Stimulated activated naive B cell treated with anti-CD40 and anti-IgM and Interleukin-4, amounts not matched to agents 10 μg/mL and 1 μg/mL and 100 μg/mL, for 72 hours (primary cell): ENCODE measurements around the gene RBP2.
A peak's percentile ranks its signal among the peaks of the same experiment; 100 is the strongest.

ENCODE experiments used
- ATAC-seq, 2 donors: fragments of 150-1000 bp; cut with Tn5 transposase; replicated peaks; 2 replicates each; pipeline ENCODE4 v1.10.0; 2021; ENCODE audit warnings: moderate library complexity in 1 of 2
- DNase-seq: peaks from one replicate; pipeline ENCODE4 v3.0.0; 2021
- H3K27ac Mint-ChIP-seq: one replicate; pipeline ENCODE4 v1.8.0; 2022; ENCODE audit warnings: mild to moderate bottlenecking, mixed read lengths
- H3K27me3 Mint-ChIP-seq, 2 donors: one replicate each; pipeline ENCODE4 v1.8.0; 2022; ENCODE audit warnings: mixed read lengths in 2 of 2
- H3K36me3 Mint-ChIP-seq, 2 donors: one replicate each; pipeline ENCODE4 v1.8.0; 2022; ENCODE audit warnings: mixed read lengths in 2 of 2, mild to moderate bottlenecking in 1 of 2
- H3K4me1 Mint-ChIP-seq, 2 donors: one replicate each; pipeline ENCODE4 v1.8.0; 2022; ENCODE audit warnings: mixed read lengths in 2 of 2, mild to moderate bottlenecking in 1 of 2
- H3K4me3 Mint-ChIP-seq, 2 donors: one replicate each; pipeline ENCODE4 v1.8.0; 2022; ENCODE audit warnings: mild to moderate bottlenecking in 2 of 2, mixed read lengths in 2 of 2, moderate library complexity in 1 of 2
- H3K9me3 Mint-ChIP-seq, 2 donors: one replicate each; pipeline ENCODE4 v1.8.0; 2022; ENCODE audit warnings: mixed read lengths in 2 of 2, mild to moderate bottlenecking in 1 of 2

Gene RBP2

DNA sequence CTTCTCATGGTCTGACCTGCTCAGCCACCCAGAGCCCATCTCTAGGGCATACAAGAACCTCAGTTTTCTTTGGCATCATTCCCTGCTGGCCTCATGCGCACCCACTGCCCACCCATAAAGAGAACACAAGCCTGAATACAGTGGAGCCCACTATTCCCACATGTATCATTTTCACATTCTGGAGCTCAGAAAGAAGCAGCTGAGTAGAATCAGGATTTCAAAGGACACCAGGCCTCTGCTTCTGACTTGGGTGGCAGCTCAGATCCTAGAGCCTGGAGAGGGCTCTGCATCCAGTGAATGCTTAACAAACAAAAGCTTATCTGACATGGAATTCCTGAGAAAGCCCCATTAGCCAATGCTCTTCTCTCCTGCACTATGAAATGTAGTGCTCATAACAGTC lies 34.7 kb downstream of the RBP2 start:
- no peaks in the 10 kb centered on the region for H3K9me3 Mint-ChIP-seq
- ATAC-seq (no peak), DNase-seq (no peak)
- H3K4me1 Mint-ChIP-seq: no peaks in the 10 kb centered on the region
- H3K4me3 Mint-ChIP-seq: no peak overlapping the region
- H3K36me3 Mint-ChIP-seq: peaks cover 0 to 3% of the 10 kb centered on the region in 2 donors
- no peak overlapping the region for H3K27ac Mint-ChIP-seq
- H3K27me3 Mint-ChIP-seq: no peaks in the 10 kb centered on the region

DNA sequence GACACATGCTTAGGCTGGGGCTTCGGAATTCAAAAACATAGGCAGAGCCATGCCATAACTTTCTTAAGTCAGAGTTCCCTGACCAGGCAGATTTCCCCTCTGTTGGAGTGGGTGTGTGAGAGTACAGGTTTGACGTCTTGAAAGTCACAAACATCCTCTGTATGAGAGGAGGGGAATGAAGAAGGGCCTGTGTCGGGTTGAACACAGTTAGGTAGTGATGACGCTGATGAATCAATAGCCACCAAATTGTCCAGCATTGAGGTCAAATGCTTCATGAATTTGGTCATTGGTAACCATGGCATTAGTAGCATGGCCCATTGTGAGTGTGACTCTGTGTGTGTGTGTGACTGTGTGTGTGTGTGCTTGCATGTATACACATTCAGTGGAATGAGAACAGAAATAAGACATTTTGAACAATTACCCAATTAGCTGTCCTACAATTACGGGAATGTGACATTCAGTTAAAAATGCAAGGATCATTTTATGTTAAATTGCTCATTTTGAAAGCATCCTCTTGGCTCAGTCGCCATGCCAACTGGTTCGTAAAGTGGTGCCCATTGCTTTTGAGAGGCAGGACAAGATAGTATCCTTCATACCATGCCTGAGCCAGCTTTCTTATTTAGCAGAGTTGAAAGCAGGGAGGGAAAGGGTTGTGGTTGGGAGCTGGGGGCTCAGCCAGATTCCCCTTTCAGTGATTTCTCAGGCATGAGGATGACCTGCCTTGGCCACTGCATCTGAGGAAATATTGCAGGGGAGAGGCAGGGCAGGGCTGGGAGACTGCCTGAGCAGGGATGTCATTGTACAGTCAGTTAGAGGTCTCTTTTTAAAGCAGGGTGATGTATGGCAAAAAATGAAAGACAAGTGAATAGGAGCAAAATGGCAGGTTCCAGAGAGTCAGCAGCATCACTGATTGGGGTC lies 35.4 kb downstream of the RBP2 start:
- Mint-ChIP-seq H3K27ac (no peak overlapping the region), H3K4me1 (no peaks in the 10 kb centered on the region), H3K9me3 (no peaks in the 10 kb centered on the region), H3K36me3 (peaks cover 3 to 4% of the 10 kb centered on the region in 2 donors), H3K27me3 (no peaks in the 10 kb centered on the region), H3K4me3 (no peak overlapping the region)
- no peak for DNase-seq
- ATAC-seq: no peak

DNA sequence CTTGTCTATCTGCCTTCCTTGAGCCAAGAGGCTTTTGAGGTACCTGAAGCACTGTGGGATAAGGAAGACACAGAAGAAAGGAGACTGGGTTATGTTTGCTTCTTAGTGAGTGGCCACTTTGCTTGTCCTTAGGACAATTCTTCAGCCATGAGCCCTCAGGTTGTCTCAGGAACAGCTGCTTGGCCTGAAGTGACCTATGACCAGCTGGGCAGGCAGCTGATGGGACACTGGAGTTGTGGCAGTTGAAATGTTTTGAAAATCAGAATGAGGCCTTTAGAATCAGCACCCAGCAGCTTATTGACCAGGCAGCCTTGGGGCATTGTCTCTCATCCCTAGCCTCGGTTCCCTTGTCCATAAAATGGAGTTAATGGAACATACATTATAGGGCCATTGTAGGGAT lies 37.0 kb downstream of the RBP2 start:
- H3K27ac Mint-ChIP-seq: no peak overlapping the region
- no peaks in the 10 kb centered on the region for H3K9me3 Mint-ChIP-seq
- H3K4me3 Mint-ChIP-seq: no peak overlapping the region
- no peaks in the 10 kb centered on the region for H3K4me1 Mint-ChIP-seq
- H3K27me3 Mint-ChIP-seq: no peaks in the 10 kb centered on the region
- H3K36me3 Mint-ChIP-seq: peaks cover 3 to 4% of the 10 kb centered on the region in 2 donors
- DNase-seq (no peak), ATAC-seq (no peak)

DNA sequence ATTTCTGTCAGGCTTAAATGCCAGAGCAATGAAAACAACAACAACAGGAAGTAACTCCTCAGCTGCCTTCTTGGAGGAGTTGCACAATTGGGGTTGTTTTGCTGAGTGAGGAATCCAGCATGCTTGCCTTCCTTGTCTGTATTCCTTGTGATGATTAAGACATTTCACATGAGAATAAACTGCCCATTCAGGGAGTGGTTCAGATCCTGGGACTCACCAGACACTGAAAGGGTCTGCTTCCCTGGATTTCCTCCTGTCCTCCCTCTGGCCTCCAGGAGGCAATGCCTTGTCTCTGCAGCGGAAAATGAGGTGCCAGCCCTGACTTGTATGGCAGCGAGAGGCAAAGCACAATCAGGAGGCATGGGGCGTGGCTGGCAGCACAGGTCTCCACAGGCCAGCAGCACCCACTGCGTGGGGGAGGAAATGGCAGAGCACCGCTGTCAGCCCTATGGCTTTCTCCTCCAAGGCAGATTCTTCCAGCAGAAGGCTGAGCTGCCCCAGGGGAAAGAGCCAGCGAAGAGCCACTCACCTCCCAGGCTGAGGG lies 41.5 kb downstream of the RBP2 start:
- no peak for ATAC-seq
- Mint-ChIP-seq H3K27ac (no peak overlapping the region), H3K9me3 (no peaks in the 10 kb centered on the region), H3K36me3 (peaks cover 3 to 18% of the 10 kb centered on the region in 2 donors), H3K4me3 (no peak overlapping the region), H3K4me1 (no peaks in the 10 kb centered on the region), H3K27me3 (no peaks in the 10 kb centered on the region)
- DNase-seq: no peak

DNA sequence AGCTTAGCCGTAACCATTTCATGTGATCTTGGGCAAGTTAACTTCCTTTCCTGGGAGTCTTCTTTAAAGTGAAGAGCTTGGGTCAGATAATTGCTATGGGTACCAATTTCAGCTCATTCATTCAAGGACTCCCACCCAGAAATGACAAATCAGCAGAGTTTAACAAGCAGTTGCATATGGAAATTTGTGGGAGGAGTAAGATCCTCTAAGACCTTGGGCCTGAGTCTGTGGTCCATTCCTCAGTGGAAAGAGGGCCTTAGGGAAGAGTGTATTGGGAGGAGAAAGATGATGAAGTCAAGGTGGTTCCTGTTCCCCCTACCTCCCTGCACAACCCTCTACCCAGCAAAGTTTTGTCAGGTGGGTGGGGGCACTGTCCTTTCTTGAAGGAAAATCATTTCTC lies 42.1 kb downstream of the RBP2 start:
- no peaks in the 10 kb centered on the region for H3K4me1 Mint-ChIP-seq
- H3K4me3 Mint-ChIP-seq: no peak overlapping the region
- DNase-seq (no peak), ATAC-seq (no peak)
- peaks cover 3 to 18% of the 10 kb centered on the region in 2 donors for H3K36me3 Mint-ChIP-seq
- H3K27ac Mint-ChIP-seq: no peak overlapping the region
- no peaks in the 10 kb centered on the region for H3K9me3 Mint-ChIP-seq
- H3K27me3 Mint-ChIP-seq: no peaks in the 10 kb centered on the region

DNA sequence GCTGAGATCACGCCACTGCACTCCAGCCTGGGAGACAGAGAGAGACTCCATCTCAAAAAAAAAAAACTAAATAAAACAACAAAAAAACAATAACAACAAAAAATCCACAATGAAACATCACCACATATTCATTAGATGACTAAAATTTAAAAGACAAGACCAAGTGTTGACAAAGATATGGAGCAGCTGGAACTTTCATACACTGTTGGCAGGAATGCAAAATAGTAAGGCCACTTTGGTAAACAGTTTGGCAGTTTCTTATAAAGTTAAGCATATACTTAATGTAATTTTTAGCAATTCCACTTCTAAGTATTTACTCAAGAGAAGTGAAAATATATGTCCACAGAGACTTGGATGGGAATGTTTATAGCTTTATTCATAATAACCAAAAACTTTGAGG lies 43.2 kb downstream of the RBP2 start:
- Mint-ChIP-seq H3K4me3 (no peak overlapping the region), H3K36me3 (peaks cover 3 to 18% of the 10 kb centered on the region in 2 donors), H3K9me3 (no peaks in the 10 kb centered on the region), H3K27me3 (no peaks in the 10 kb centered on the region), H3K4me1 (no peaks in the 10 kb centered on the region), H3K27ac (no peak overlapping the region)
- no peak for DNase-seq
- ATAC-seq: no peak

DNA sequence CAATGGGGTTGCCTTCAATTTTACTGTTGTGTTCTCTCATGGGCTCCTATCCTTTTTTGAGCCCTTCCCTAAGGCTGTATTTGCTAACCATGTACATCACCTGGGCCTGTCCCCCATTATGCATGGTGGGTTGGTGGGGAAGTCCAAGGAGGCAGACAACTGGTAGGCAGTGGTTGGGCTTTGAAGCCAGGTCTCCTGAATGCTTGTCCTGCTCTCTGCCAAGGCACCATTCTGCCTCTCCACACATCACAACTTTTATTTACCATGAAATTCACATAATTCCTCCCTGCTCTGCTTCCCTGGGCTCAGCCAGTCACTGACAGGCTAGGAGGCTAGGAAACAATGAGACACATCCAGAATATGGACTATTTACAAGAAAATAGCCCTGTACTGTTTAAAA lies 45.8 kb downstream of the RBP2 start:
- peaks cover 0 to 14% of the 10 kb centered on the region in 2 donors for H3K36me3 Mint-ChIP-seq
- no peak overlapping the region for H3K4me3 Mint-ChIP-seq
- H3K27ac Mint-ChIP-seq: no peak overlapping the region
- H3K27me3 Mint-ChIP-seq: no peaks in the 10 kb centered on the region
- no peaks in the 10 kb centered on the region for H3K9me3 Mint-ChIP-seq
- peaks cover 3 to 6% of the 10 kb centered on the region in 2 donors for H3K4me1 Mint-ChIP-seq
- peak in 1 of 2 donors; percentile 68 for ATAC-seq
- DNase-seq: no peak

DNA sequence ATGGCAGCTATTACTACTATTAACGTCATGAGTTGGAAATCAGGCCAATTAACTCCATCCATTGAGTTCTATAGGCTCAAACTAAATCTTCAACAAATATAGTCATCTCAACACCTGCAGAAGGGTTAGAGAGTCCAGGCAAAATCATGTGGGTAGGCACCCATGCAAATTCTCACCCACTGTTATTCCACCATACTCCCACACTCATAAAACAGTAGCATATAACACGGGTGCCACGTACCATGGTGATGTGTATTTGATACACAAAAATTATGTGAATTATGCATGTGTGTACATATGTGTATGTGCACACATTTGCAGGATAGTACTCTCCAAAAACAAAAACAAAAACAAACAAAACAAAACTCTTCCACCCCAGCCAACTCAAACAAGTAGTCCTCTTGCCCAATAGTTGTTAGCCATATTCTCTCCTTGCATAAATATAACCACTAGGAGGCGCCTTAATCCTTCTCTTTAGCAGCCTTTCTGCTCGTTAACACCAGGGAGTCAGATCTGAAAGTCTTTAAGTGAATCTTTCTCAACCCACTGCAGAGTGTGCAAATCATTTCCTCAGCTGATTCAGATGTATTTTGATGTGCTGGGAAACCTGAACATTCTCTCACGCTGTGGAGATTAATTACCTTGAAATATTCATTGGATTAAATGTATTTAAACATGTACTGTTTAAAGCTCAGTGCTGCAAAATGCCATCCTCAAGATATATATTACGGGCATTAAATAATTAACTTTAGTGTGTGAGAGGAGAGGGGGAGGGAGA lies 48.8 kb downstream of the RBP2 start:
- peaks cover 3 to 6% of the 10 kb centered on the region in 2 donors for H3K4me1 Mint-ChIP-seq
- peak; percentile 81 to 82 for ATAC-seq
- no peaks in the 10 kb centered on the region for H3K9me3 Mint-ChIP-seq
- no peak for DNase-seq
- peaks cover 7 to 20% of the 10 kb centered on the region in 2 donors for H3K36me3 Mint-ChIP-seq
- H3K4me3 Mint-ChIP-seq: no peak overlapping the region
- H3K27ac Mint-ChIP-seq: no peak overlapping the region
- no peaks in the 10 kb centered on the region for H3K27me3 Mint-ChIP-seq

DNA sequence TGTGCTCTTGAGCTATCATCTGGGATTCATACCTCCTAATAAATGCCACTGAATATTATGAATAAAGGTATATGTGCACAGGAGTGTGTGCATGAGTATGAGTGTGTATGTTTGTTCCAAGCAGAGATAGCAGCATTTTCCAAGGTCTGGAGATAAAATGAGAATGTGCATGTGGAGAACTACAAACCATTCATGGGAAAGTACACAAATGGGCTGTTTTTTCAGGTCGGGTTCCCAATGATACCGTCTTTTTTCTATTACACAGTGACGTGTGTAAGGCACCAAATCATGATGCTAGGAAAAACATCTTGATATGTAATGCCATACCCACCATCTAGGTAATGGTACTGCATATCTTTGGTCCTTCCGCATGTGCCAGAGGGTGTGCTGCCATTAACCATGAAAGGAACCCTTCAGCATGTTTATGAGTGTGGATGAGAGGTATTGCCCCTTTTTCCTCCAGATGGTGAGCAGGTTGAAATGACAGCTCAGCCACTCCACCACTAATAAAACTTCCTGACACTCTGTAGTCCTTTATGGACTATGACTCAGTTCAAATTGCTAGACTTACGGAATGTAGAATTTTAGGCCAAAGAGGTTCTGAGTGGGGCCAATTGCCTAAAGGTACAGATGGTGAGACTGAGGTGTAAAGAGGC lies 50.4 kb downstream of the RBP2 start:
- H3K9me3 Mint-ChIP-seq: no peaks in the 10 kb centered on the region
- no peak overlapping the region for H3K27ac Mint-ChIP-seq
- H3K4me1 Mint-ChIP-seq: peaks cover 3 to 6% of the 10 kb centered on the region in 2 donors
- no peak for ATAC-seq
- no peaks in the 10 kb centered on the region for H3K27me3 Mint-ChIP-seq
- peaks cover 7 to 20% of the 10 kb centered on the region in 2 donors for H3K36me3 Mint-ChIP-seq
- no peak for DNase-seq
- H3K4me3 Mint-ChIP-seq: no peak overlapping the region

DNA sequence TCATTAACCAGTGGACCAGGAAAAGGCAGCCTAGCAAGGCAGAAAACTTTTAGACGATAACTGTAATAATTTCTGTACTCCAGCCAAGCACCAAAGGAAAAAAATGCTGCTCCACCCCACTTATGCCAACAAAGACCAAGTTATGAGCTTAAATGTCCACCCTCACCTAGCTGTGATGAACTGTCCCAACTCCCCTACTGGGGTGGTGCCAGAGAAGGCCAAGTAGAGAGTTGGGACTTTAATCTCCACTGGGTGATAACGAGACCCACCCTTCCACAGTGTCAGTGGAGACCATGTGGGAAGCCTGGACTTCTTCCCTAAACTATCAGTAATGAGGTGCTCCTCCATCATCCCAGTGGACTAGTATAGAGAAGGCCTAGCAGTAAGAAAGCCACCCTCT lies 53.1 kb downstream of the RBP2 start:
- Mint-ChIP-seq H3K4me1 (peaks cover 3 to 6% of the 10 kb centered on the region in 2 donors), H3K27ac (no peak overlapping the region), H3K4me3 (no peak overlapping the region), H3K36me3 (peaks cover 11 to 17% of the 10 kb centered on the region in 2 donors), H3K27me3 (no peaks in the 10 kb centered on the region), H3K9me3 (peaks cover 0 to 2% of the 10 kb centered on the region in 2 donors)
- ATAC-seq (no peak), DNase-seq (no peak)

DNA sequence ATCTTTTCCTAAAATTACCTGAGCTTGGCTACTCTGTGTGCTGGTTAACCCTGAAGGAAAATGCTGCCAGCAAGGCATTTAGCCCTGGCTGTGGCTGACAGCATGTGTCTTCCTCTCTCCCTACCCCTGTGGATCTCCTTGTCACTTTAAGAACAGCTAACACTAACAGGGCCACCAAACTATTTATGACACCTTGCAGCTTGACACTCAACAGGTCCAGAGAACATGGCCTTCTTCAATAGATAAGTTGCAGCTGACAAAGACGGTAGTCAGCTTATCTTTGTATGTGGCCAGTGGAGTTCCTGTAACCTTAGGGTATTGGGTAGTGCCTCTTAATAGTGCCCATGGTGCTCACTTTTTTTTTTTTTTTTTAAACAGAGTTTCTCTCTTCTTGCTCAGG lies 54.9 kb downstream of the RBP2 start:
- Mint-ChIP-seq H3K27ac (no peak overlapping the region), H3K36me3 (peaks cover 14 to 25% of the 10 kb centered on the region in 2 donors), H3K27me3 (no peaks in the 10 kb centered on the region), H3K4me3 (no peak overlapping the region), H3K9me3 (peaks cover 11 to 12% of the 10 kb centered on the region in 2 donors), H3K4me1 (no peaks in the 10 kb centered on the region)
- DNase-seq (no peak), ATAC-seq (no peak)

DNA sequence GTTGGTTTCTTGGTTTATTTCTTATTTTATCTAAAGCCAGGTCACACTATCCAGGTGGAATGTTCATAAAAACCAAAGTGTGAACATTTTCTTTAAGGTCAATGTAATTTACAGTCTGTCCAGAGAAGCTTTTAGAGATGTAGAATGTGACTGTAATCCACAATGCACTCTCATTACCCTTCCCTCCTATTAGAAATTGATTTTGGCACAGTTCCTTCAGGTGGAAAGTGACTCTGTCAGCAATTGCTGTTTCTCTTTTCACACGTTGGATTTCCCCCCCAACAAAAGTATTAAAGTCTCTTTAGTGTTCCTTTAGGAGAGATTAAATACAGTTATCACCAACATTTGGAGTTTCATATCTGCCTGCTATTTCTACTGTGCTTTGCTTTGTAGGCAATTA lies 55.3 kb downstream of the RBP2 start:
- peaks cover 13 to 16% of the 10 kb centered on the region in 2 donors for H3K9me3 Mint-ChIP-seq
- H3K36me3 Mint-ChIP-seq: peaks cover 15 to 29% of the 10 kb centered on the region in 2 donors
- no peak for DNase-seq
- no peaks in the 10 kb centered on the region for H3K27me3 Mint-ChIP-seq
- no peaks in the 10 kb centered on the region for H3K4me1 Mint-ChIP-seq
- no peak overlapping the region for H3K4me3 Mint-ChIP-seq
- ATAC-seq: no peak
- no peak overlapping the region for H3K27ac Mint-ChIP-seq

DNA sequence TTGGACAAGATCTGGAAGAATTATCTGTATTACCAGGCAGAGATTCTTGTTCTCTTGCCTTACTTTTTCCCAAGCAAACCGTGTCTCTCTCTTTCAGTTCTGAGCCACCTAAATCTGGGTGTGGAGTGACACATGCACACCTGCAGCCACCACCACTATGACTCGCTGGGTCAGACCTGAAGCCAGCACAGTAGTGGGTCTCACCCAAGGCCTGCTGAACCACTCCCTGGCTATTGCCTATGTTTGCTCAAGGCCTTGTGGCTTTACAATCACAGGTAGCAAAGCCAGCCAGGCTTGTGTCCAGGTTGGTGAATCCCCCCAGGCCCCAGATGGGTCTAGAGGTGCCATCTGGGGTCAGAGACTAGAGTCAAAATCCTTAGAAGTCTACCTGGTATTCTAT lies 58.2 kb downstream of the RBP2 start:
- ATAC-seq: no peak
- DNase-seq: no peak
- no peaks in the 10 kb centered on the region for H3K27me3 Mint-ChIP-seq
- H3K36me3 Mint-ChIP-seq: peaks cover 20 to 39% of the 10 kb centered on the region in 2 donors
- H3K4me1 Mint-ChIP-seq: no peaks in the 10 kb centered on the region
- H3K9me3 Mint-ChIP-seq: peaks cover 31 to 39% of the 10 kb centered on the region in 2 donors
- H3K27ac Mint-ChIP-seq: no peak overlapping the region
- no peak overlapping the region for H3K4me3 Mint-ChIP-seq

DNA sequence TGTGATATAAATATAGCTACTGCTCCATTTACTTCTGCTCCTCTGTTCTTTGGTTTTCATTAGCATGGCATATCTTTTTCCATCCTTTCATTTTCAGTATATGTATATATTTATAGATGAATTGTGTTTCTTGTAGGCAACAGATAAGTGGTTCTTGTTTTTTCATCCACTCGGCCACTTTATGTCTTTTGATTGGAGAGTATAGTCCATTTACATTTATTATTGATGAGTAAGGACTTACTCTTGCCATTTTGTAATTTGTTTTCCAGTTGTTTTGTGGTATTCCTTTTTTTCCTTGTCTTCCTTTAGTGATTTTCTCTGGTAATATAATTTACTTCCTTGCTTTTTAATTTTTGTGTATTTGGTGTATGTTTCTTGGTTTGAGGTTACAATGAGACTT lies 60.0 kb downstream of the RBP2 start:
- Mint-ChIP-seq H3K36me3 (peaks cover 22 to 46% of the 10 kb centered on the region in 2 donors), H3K4me1 (no peaks in the 10 kb centered on the region), H3K27ac (no peak overlapping the region), H3K4me3 (no peak overlapping the region), H3K9me3 (peaks cover 41 to 54% of the 10 kb centered on the region in 2 donors), H3K27me3 (no peaks in the 10 kb centered on the region)
- DNase-seq: no peak
- no peak for ATAC-seq
